GM12873 (cell line): Measurements from ENCODE around the gene DSTN.

ENCODE experiments used
- TF ChIP-seq, protein P1 (sequence below): IDR thresholded peaks from 2 replicates; pipeline ENCODE4 v1.5.1; 2012; ENCODE audit warnings: low read depth, mild to moderate bottlenecking, moderate library complexity, low read length, control low read depth; ENCODE audit not compliant: insufficient read depth; ENCODE audit errors: missing control alignments

The DSTN gene

DNA sequence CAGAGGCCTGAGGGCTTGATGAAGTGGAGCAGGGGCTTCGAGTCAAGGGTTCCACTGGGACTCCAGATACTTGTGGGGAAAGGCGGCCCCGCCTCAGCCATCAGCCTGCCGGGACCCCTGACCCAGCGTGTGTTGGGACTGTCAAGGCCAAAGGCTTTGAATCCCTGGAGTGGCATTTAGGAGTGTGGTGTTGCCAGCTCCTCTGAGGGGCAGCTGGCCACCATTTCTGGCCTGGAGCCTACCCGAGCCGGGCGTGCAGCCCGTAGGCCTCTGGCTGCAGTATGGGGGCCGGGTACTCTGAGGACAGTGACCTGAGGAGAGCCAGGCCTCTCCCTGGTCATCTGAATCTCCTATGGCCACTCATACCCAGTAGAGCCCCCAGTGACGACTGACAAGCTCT is 72.1 kb downstream of the DSTN start:
- TF ChIP-seq, protein P1, sequence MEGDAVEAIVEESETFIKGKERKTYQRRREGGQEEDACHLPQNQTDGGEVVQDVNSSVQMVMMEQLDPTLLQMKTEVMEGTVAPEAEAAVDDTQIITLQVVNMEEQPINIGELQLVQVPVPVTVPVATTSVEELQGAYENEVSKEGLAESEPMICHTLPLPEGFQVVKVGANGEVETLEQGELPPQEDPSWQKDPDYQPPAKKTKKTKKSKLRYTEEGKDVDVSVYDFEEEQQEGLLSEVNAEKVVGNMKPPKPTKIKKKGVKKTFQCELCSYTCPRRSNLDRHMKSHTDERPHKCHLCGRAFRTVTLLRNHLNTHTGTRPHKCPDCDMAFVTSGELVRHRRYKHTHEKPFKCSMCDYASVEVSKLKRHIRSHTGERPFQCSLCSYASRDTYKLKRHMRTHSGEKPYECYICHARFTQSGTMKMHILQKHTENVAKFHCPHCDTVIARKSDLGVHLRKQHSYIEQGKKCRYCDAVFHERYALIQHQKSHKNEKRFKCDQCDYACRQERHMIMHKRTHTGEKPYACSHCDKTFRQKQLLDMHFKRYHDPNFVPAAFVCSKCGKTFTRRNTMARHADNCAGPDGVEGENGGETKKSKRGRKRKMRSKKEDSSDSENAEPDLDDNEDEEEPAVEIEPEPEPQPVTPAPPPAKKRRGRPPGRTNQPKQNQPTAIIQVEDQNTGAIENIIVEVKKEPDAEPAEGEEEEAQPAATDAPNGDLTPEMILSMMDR = no peak

DNA sequence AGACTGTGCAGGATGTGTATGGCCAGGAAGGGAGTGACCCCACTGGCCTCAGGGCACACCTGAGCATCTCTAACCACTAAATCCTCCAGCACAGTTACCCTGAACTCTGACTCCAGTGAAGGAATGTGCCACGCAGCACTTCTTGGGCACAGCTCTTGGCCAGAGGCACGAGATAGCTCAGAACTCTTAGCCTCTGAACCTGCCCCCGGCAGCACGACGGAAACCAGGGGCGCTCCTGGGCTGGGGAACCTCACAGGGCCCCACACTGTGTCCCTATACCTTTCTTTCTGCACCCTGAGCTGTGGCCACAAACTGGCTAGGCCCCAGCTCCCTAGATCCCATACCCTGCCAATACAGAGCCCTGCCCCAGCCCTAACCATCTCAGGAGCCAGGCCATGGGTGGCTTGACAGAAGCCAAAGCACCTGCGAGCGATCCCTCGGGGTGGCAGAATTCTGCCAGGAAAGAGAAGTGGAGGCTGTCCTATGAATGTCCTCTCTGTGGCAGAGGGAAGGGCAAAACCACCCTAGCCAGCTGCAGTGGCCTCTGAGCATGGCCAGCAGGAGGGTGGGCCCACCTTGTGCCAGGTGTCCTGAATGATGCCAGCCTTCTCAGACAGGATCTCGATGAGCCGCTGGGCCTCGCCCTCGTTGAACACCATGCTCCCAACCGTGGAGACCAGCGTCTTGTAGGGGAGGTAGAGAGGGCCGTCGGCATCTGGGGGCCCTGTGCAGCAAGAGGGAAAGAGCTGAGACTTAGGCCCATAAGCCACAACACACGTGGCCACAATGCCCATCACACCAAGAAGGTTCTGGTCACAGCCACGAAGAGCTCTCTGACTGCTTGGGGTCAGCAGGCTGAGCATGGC is 72.8 kb downstream of the DSTN start:
- TF ChIP-seq, protein P1 = no peak

DNA sequence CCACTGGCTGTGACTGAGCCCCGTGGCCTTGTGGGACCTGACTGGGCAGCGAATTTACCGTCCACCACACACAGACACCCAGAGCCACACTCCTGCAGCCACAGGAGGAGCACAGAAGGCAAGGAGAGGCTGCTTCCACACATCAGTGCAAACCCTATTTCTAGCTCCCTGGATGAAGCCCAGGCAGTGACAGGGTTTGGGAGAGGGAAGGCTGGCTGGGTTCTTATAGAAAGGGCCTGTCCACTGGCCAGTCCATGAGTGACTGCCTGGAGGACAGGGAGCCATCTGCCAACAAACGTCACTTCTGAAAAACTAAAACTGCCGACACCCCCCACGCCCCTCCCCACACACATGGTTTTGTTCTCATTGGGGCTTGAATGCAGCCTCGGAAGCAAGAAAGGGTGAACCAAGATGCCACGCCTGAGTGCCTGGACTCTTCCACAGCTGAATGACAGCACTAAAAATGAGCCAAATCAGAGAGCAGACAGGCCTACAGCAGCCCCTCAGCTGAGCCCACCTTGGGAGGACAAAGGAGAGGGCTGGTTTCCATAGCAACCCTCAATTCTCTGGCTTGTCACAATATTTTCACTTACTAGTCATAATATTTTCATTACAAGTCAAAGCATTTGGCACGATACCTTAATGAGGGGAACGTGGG is 73.8 kb downstream of the DSTN start:
- TF ChIP-seq, protein P1 = no peak

DNA sequence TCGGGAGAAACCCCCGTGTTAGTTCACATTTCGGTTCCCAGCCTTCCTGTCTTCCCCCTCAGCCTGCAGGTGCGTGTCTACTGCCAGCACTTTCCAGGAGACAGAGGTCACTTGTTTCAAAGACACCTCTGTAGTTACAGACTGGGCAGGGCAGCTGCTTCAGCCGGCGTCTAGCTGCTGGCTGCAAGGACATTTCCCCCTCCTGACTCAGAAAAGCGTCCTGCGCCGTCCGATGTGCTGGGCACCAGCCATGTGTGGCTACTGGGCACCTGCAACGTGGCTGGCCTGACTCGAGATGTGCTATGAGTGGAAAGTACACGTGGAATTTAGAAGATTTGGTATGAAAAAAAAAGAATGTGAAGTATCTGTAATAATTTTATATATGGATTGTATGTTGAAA is 74.6 kb downstream of the DSTN start:
- TF ChIP-seq, protein P1 = no peak

DNA sequence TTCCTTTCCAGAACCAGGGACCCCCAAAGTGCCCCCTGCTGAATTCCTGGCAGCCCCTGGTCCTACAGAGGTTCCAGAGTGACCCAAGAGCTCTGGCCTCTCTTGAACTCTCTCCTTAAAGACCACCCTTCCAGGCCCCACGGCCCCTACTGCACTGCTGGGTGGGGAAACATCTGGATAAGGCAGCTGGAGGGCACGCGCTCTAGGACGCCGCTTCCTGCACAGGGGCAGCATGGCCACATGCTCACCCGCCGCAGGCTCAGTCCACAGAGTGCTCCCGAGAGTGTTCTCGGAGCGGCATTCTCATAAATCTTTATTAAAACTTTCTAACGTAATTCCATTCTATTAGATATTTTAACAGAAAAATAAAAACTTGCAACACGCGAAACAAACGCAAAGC is 75.1 kb downstream of the DSTN start:
- TF ChIP-seq, protein P1 = no peak

DNA sequence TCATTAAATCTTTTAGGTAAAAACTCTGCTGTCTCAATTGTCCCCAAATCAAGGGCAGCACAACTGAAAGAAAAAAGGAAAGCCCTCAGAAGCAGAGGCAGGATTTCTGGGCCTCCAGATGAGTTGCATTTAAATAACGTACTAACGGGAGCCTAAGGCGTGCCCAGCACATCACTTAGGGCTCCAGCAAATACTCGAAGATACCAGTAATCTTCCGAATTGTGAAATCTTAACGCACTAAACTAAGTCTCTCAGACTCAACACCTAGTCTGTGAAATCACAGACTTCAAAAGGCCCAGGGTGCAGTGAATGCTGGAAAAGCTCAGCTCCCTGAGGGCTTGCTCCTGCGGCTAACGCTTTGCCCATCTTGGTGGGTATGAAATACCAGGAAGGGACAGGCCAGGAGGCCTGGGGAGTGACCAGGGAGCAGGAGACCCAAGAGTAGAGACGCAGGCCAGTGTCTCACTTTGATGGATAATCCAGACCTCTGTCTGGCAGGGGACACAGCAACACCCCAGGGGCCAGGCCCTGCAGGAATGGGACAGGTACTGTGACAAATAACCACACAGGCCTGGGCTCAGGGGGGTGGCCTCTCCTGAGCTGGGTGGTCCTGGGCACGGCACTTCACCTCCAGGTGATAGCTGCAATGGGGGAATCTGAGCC is 75.8 kb downstream of the DSTN start:
- TF ChIP-seq, protein P1 = no peak
